Thyroid gland (tissue), 4 donors: Measurements from ENCODE around the gene BIRC7. TPM values are rescaled to one million over a fixed set of nuclear protein-coding genes. Genes with fewer than 3 reads are reported as not detected.
"Not testable (repeated sequence)": the region's sequence is repeated elsewhere in the genome, so short reads cannot be mapped to it uniquely, and the experiment has no call there.

Experiments used
- DNase-seq, 2 donors: peaks; one replicate each; pipeline ENCODE4 v3.0.0-alpha.2; 2019
- H3K27ac ChIP-seq, 3 donors: fragments of 200-600 bp; sonication (generic); 1 replicate in 2 of 3; 2 replicates in 1 of 3; pipeline ENCODE4 v1.5.1; 2016 to 2019; ENCODE audit warnings: mild to moderate bottlenecking in 1 of 3, moderate library complexity in 1 of 3
- H3K27me3 ChIP-seq: fragments of 200-600 bp; sonication (generic); one replicate; pipeline ENCODE4 v1.5.1; 2019
- H3K36me3 ChIP-seq, 2 donors: fragments of 200-600 bp; sonication (generic); one replicate each; pipeline ENCODE4 v1.5.1; 2016 to 2019
- H3K4me1 ChIP-seq, 2 donors: fragments of 200-600 bp; sonication (generic); one replicate each; pipeline ENCODE4 v1.5.1; 2017 to 2019
- H3K4me3 ChIP-seq, 3 donors: fragments of 200-600 bp; sonication (generic); replicated peaks in 1 of 3; 1 replicate in 2 of 3; 2 replicates in 1 of 3; pipeline ENCODE4 v1.5.1; 2016; ENCODE audit warnings: mild to moderate bottlenecking in 1 of 3
- H3K9me3 ChIP-seq: fragments of 200-600 bp; sonication (generic); one replicate; pipeline ENCODE4 v1.5.1; 2017
- POLR2A ChIP-seq, 2 donors: fragments of 450-650 bp; IDR thresholded peaks; one replicate each; pipeline ENCODE4 v1.6.1; 2017; ENCODE audit warnings: antibody characterized with exemption in 2 of 2, mild to moderate bottlenecking in 2 of 2, moderate library complexity in 1 of 2
- WGBS, 2 donors: methylation state at CpG; one replicate each; pipeline ENCODE4 v1.1.5; 2017; 5-methylcytosine and 5-hydroxymethylcytosine counted together
- intact Hi-C: fragments of 100-400 bp; cut with DNase I; formaldehyde crosslinking; loops from one replicate; pipeline ENCODE4 v1.15.1; 2023
- total RNA-seq, 4 donors: library from RNA; depleted of rRNA; stranded (reverse); fragments of >200 nt; gene quantifications; one replicate each; pipeline ENCODE4 v1.2.3, GENCODE V29; 2016
- TF ChIP-seq, protein P1 (sequence below), 6 experiments: fragments of 200-600 bp in 3 of 6; fragments of 450-650 bp in 3 of 6; sonication (generic) in 3 of 6; IDR thresholded peaks; one replicate each; pipeline ENCODE4 v1.5.1; 2016 to 2019; ENCODE audit warnings: antibody characterized with exemption in 6 of 6, mild to moderate bottlenecking in 2 of 6, inconsistent platforms in 1 of 6, moderate library complexity in 1 of 6

BIRC7 gene
- total RNA-seq, 4 donors from 2014 or later: not detected

GRCh38 chr20:63220696-63221399 is 14.9 kb upstream of the BIRC7 start:
- 24 to 26% methylated on average over 2 to 9 of the region's 9 CpGs for WGBS, 2 donors
- no peaks in the 10 kb centered on the region for H3K36me3 ChIP-seq
- no peaks in the 10 kb centered on the region for H3K9me3 ChIP-seq
- H3K27me3 ChIP-seq: no peaks in the 10 kb centered on the region
- intact Hi-C loops: no loop called here
- no peak overlapping the region for H3K27ac ChIP-seq
- no peak for TF ChIP-seq POLR2A (IDR thresholded peaks at IDR 0.05)
- TF ChIP-seq, protein P1, sequence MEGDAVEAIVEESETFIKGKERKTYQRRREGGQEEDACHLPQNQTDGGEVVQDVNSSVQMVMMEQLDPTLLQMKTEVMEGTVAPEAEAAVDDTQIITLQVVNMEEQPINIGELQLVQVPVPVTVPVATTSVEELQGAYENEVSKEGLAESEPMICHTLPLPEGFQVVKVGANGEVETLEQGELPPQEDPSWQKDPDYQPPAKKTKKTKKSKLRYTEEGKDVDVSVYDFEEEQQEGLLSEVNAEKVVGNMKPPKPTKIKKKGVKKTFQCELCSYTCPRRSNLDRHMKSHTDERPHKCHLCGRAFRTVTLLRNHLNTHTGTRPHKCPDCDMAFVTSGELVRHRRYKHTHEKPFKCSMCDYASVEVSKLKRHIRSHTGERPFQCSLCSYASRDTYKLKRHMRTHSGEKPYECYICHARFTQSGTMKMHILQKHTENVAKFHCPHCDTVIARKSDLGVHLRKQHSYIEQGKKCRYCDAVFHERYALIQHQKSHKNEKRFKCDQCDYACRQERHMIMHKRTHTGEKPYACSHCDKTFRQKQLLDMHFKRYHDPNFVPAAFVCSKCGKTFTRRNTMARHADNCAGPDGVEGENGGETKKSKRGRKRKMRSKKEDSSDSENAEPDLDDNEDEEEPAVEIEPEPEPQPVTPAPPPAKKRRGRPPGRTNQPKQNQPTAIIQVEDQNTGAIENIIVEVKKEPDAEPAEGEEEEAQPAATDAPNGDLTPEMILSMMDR (IDR thresholded peaks at IDR 0.05): no peak
- H3K4me3 ChIP-seq: no peak overlapping the region
- H3K4me1 ChIP-seq: peaks cover 22 to 49% of the 10 kb centered on the region in 2 donors
- peak in 1 of 2 donors; percentile 36 for DNase-seq

DNA sequence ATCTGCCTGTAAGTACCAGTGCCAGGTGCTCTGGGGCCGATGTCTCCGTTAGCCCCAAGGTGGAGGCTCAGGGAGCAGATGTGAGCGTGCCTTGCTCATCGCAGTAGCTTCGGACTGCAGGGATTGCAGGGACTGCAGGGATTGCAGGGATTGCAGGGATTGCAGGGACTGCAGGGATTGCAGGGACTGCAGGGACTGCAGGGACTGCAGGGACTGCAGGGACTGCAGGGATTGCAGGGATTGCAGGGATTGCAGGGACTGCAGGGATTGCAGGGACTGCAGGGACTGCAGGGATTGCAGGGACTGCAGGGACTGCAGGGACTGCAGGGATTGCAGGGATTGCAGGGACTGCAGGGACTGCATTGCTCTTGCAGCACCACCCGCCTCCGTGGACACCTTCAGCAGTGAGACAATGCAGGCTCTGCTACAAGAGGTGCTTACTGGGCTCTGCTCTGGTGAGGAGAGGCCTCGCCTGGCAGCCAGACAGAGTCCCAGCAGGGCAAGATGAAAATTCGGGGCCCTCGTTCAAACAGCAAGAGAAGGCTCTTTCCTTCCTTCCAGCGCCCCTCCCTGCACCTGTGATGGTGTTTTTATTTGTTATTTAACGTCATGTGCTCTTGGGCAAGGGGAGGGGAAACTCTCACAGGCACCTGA is 14.2 kb upstream of the BIRC7 start:
- 31 to 43% methylated on average over 9 to 11 of the region's 12 CpGs for WGBS, 2 donors
- H3K27me3 ChIP-seq, H3K4me3 ChIP-seq, H3K36me3 ChIP-seq, H3K9me3 ChIP-seq, intact Hi-C loops, H3K27ac ChIP-seq: not testable (repeated sequence)
- peaks cover 22 to 51% of the 10 kb centered on the region in 2 donors for H3K4me1 ChIP-seq
- DNase-seq: peak; percentile 82

DNA sequence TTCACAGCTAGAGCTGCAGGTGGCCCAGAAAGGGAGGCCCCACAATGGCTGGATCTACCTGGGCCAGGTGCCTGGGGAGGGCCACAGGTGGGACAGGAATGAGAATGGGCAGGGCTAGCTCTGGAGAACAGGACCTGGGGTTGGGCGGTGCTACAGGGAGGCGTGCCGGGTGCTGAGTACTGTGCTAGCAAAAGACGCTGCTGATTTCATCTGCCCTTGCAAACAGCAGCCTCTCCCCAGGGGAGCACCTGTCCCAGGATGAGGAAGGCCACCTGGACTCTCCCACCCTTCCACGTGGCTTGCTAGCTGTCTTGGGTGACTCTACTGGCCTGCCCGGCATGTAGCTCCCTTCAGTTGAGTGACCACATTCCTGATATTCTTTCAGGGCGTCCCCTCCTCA is 13.2 kb upstream of the BIRC7 start:
- Histone ChIP-seq H3K27ac (no peak overlapping the region), H3K27me3 (no peaks in the 10 kb centered on the region), H3K36me3 (no peaks in the 10 kb centered on the region), H3K9me3 (no peaks in the 10 kb centered on the region), H3K4me3 (no peak overlapping the region), H3K4me1 (peaks cover 22 to 48% of the 10 kb centered on the region in 2 donors)
- DNase-seq: no peak
- TF ChIP-seq POLR2A (IDR thresholded peaks at IDR 0.05): no peak
- TF ChIP-seq, protein P1 (IDR thresholded peaks at IDR 0.05): no peak
- intact Hi-C loops: no loop called here
- 78% methylated on average over 6 to 7 of the region's 7 CpGs for whole genome bisulfite sequencing, 2 donors

- peak; percentile 39 to 47 for DNase-seq
- H3K27ac ChIP-seq: peak overlapping the region in 1 of 3 donors; percentile 51
- H3K27me3 ChIP-seq: no peaks in the 10 kb centered on the region
- H3K9me3 ChIP-seq: no peaks in the 10 kb centered on the region
- H3K4me3 ChIP-seq: no peak overlapping the region
- TF ChIP-seq, protein P1 (IDR thresholded peaks at IDR 0.05): peak; percentile 56 to 74 (median 69)
- no peak for TF ChIP-seq POLR2A (IDR thresholded peaks at IDR 0.05)
- intact Hi-C loops: no loop called here
- peaks cover 22 to 48% of the 10 kb centered on the region in 2 donors for H3K4me1 ChIP-seq
- H3K36me3 ChIP-seq: no peaks in the 10 kb centered on the region
- 55 to 82% methylated on average over 9 to 12 of the region's 12 CpGs for WGBS, 2 donors
These were observed 12.4 kb upstream of the BIRC7 start for GRCh38 chr20:63223121-63223825.

GRCh38 chr20:63223826-63224207 is 11.9 kb upstream of the BIRC7 start:
- TF ChIP-seq, protein P1 (IDR thresholded peaks at IDR 0.05): no peak
- no peak for TF ChIP-seq POLR2A (IDR thresholded peaks at IDR 0.05)
- H3K4me3 ChIP-seq: no peak overlapping the region
- intact Hi-C loops: no loop called here
- H3K36me3 ChIP-seq: no peaks in the 10 kb centered on the region
- no peaks in the 10 kb centered on the region for H3K27me3 ChIP-seq
- peak overlapping the region in 2 of 3 donors; percentile 51 to 71 for H3K27ac ChIP-seq
- no peak for DNase-seq
- H3K4me1 ChIP-seq: peaks cover 22 to 48% of the 10 kb centered on the region in 2 donors
- no peaks in the 10 kb centered on the region for H3K9me3 ChIP-seq
- WGBS, 2 donors: 60 to 71% methylated on average over 6 of the region's 6 CpGs
